ENCODE results near the gene PANX3. TPM values are rescaled to one million over a fixed set of nuclear protein-coding genes. Genes with fewer than 3 reads are reported as not detected.
A peak's percentile ranks its signal among the peaks of the same experiment; 100 is the strongest.

The PANX3 gene
- total RNA-seq, 2 donors from 2014 or later: not detected

GRCh38 chr11:124638500-124638899 is 27.3 kb downstream of the PANX3 start:
- no peaks in the 10 kb centered on the region for H3K36me3 ChIP-seq
- TF ChIP-seq CTCF (IDR thresholded peaks at IDR 0.05): no peak
- ATAC-seq (ENCODE audit: insufficient number of reproducible peaks, low FRiP score, low read depth): no peak

GRCh38 chr11:124639186-124639585 is 28.0 kb downstream of the PANX3 start:
- H3K36me3 ChIP-seq: no peaks in the 10 kb centered on the region
- TF ChIP-seq CTCF (IDR thresholded peaks at IDR 0.05): no peak
- ATAC-seq (ENCODE audit: insufficient number of reproducible peaks, low FRiP score, low read depth): no peak
- no peak overlapping the region for H3K27ac ChIP-seq
- H3K27me3 ChIP-seq (replicated peaks; ENCODE audit: insufficient read depth): no peaks in the 10 kb centered on the region
- no peak overlapping the region for H3K4me3 ChIP-seq
- no peak for DNase-seq (ENCODE audit: low spot score)
- no peaks in the 10 kb centered on the region for H3K9me3 ChIP-seq
- H3K4me1 ChIP-seq (ENCODE audit: control insufficient read depth in 1 of 2, low read depth in 2 of 2): peaks cover 10 to 43% of the 10 kb centered on the region in 2 donors

More at GRCh38 chr11:124638500-124638899, 27.3 kb downstream of the PANX3 start:
- DNase-seq (ENCODE audit: low spot score): no peak
- Histone ChIP-seq H3K4me3 (no peak overlapping the region), H3K9me3 (no peaks in the 10 kb centered on the region), H3K27me3 (replicated peaks; ENCODE audit: insufficient read depth) (no peaks in the 10 kb centered on the region), H3K27ac (no peak overlapping the region), H3K4me1 (ENCODE audit: control insufficient read depth in 1 of 2, low read depth in 2 of 2) (peaks cover 10 to 44% of the 10 kb centered on the region in 2 donors)

- DNase-seq (ENCODE audit: low spot score) (no peak), ATAC-seq (ENCODE audit: insufficient number of reproducible peaks, low FRiP score, low read depth) (no peak)
- no peaks in the 10 kb centered on the region for H3K9me3 ChIP-seq
- H3K4me3 ChIP-seq: no peak overlapping the region
- peaks cover 5 to 39% of the 10 kb centered on the region in 2 donors for H3K4me1 ChIP-seq (ENCODE audit: control insufficient read depth in 1 of 2, low read depth in 2 of 2)
- H3K27ac ChIP-seq: no peak overlapping the region
- no peak for TF ChIP-seq CTCF (IDR thresholded peaks at IDR 0.05)
- H3K27me3 ChIP-seq (replicated peaks; ENCODE audit: insufficient read depth): no peaks in the 10 kb centered on the region
- H3K36me3 ChIP-seq: no peaks in the 10 kb centered on the region
Observed at GRCh38 chr11:124640666-124641065, 29.4 kb downstream of the PANX3 start.

- no peak for TF ChIP-seq CTCF (IDR thresholded peaks at IDR 0.05)
- DNase-seq (ENCODE audit: low spot score): no peak
- no peak for ATAC-seq (ENCODE audit: insufficient number of reproducible peaks, low FRiP score, low read depth)
Observed at GRCh38 chr11:124642628-124643027, 31.4 kb downstream of the PANX3 start.

GRCh38 chr11:124643042-124643604 is 31.9 kb downstream of the PANX3 start:
- Histone ChIP-seq H3K4me3 (no peak overlapping the region), H3K36me3 (no peaks in the 10 kb centered on the region), H3K27ac (peak overlapping the region; percentile 80 to 81), H3K9me3 (no peaks in the 10 kb centered on the region), H3K27me3 (replicated peaks; ENCODE audit: insufficient read depth) (no peaks in the 10 kb centered on the region), H3K4me1 (ENCODE audit: control insufficient read depth in 1 of 2, low read depth in 2 of 2) (peaks cover 5 to 24% of the 10 kb centered on the region in 2 donors)
- no peak for TF ChIP-seq CTCF (IDR thresholded peaks at IDR 0.05)
- no peak for ATAC-seq (ENCODE audit: insufficient number of reproducible peaks, low FRiP score, low read depth)
- DNase-seq (ENCODE audit: low spot score): no peak

More at GRCh38 chr11:124642628-124643027, 31.4 kb downstream of the PANX3 start:
- peaks cover 5 to 24% of the 10 kb centered on the region in 2 donors for H3K4me1 ChIP-seq (ENCODE audit: control insufficient read depth in 1 of 2, low read depth in 2 of 2)
- H3K36me3 ChIP-seq: no peaks in the 10 kb centered on the region
- H3K9me3 ChIP-seq: no peaks in the 10 kb centered on the region
- H3K4me3 ChIP-seq: no peak overlapping the region
- H3K27ac ChIP-seq: peak overlapping the region; percentile 80 to 81
- H3K27me3 ChIP-seq (replicated peaks; ENCODE audit: insufficient read depth): no peaks in the 10 kb centered on the region

All from thoracic aorta (tissue), 2 donors.